Caco-2 (cell line): ENCODE results near the gene CALML3. TPM values are rescaled to one million over a fixed set of nuclear protein-coding genes. Genes with fewer than 3 reads are reported as not detected.

Experiments
- BruUV-seq: library from RNA; stranded (reverse); fragments of 400-500 nt; replicated peaks from 2 replicates; lab custom pipeline; 2021; lab: Mats Ljungman, UMichigan
- CTCF ChIA-PET: fragments of 300-600 bp; sonication (Branson Sonifier 250); formaldehyde crosslinking; loops from one replicate; lab custom pipeline; 2022; ENCODE audit warnings: antibody characterized with exemption; lab: Charles Lee
- POLR2A ChIA-PET: fragments of 300-600 bp; sonication (Branson Sonifier 250); formaldehyde crosslinking; loops from one replicate; lab custom pipeline; 2022; ENCODE audit warnings: antibody characterized with exemption; lab: Charles Lee
- DNase-seq, 2 experiments: peaks; one replicate each; pipeline versions ENCODE4 v3.0.0 to v3.0.0-alpha.2; 2020 to 2022
- H3K27me3 ChIP-seq: replicated peaks from 2 replicates; pipeline ENCODE4 v1.6.0; 2011; ENCODE audit warnings: low read length; ENCODE audit not compliant: control insufficient read depth, insufficient read depth
- H3K36me3 ChIP-seq: 2 replicates; pipeline ENCODE4 v1.5.1; 2011; ENCODE audit warnings: low read length; ENCODE audit not compliant: control insufficient read depth, insufficient read depth
- H3K4me1 ChIP-seq: fragments of 250-450 bp; sonication (Bioruptor Pico); 2 replicates; pipeline ENCODE4 v1.5.1; 2020; ENCODE audit warnings: mild to moderate bottlenecking
- H3K4me3 ChIP-seq: 2 replicates; pipeline ENCODE4 v1.5.1; 2011; ENCODE audit warnings: low read depth, mild to moderate bottlenecking, control low read depth, low read length
- H3K9me3 ChIP-seq: fragments of 250-450 bp; sonication (Bioruptor Pico); 2 replicates; pipeline ENCODE4 v1.5.1; 2020; ENCODE audit warnings: mild to moderate bottlenecking, moderate library complexity
- H3K27ac Mint-ChIP-seq: one replicate; pipeline ENCODE4 v1.8.0; 2022; ENCODE audit warnings: mixed read lengths; ENCODE audit not compliant: unreplicated experiment
- H3K27me3 Mint-ChIP-seq: one replicate; pipeline ENCODE4 v1.8.0; 2022; ENCODE audit warnings: mixed read lengths; ENCODE audit not compliant: insufficient read depth, unreplicated experiment
- H3K36me3 Mint-ChIP-seq: one replicate; pipeline ENCODE4 v1.8.0; 2022; ENCODE audit warnings: mild to moderate bottlenecking, mixed read lengths; ENCODE audit not compliant: insufficient read depth, unreplicated experiment
- H3K4me1 Mint-ChIP-seq: one replicate; pipeline ENCODE4 v1.8.0; 2022; ENCODE audit warnings: low read depth, mixed read lengths; ENCODE audit not compliant: unreplicated experiment
- H3K4me3 Mint-ChIP-seq: one replicate; pipeline ENCODE4 v1.8.0; 2022; ENCODE audit warnings: mild to moderate bottlenecking, moderate library complexity, mixed read lengths; ENCODE audit not compliant: unreplicated experiment
- H3K9me3 Mint-ChIP-seq: one replicate; pipeline ENCODE4 v1.8.0; 2022; ENCODE audit warnings: mixed read lengths; ENCODE audit not compliant: unreplicated experiment
- intact Hi-C: fragments of 100-400 bp; cut with micrococcal nuclease; formaldehyde crosslinking; loops from one replicate; pipeline ENCODE4 v1.10.0; 2022; ENCODE audit not compliant: unreplicated experiment
- total RNA-seq: library from RNA; stranded (reverse); gene quantifications from 2 replicates; pipeline ENCODE4 v1.2.3, GENCODE V29; 2022
- TF ChIP-seq, protein P1 (sequence below), 2 experiments: fragments of 200-600 bp in 1 of 2; IDR thresholded peaks; 1 replicate in 1 of 2; 2 replicates in 1 of 2; pipeline versions ENCODE4 v1.5.1 to v1.8.0; 2011 to 2022; ENCODE audit warnings: antibody characterized with exemption in 1 of 2, control low read depth in 1 of 2, inconsistent platforms in 1 of 2, low read depth in 1 of 2, low read length in 1 of 2, mild to moderate bottlenecking in 1 of 2, moderate library complexity in 1 of 2; ENCODE audit not compliant: insufficient read depth in 1 of 2, severe bottlenecking in 1 of 2, unreplicated experiment in 1 of 2

CALML3 gene
- total RNA-seq, 1 experiment from 2014 or later: 0.18 TPM

DNA sequence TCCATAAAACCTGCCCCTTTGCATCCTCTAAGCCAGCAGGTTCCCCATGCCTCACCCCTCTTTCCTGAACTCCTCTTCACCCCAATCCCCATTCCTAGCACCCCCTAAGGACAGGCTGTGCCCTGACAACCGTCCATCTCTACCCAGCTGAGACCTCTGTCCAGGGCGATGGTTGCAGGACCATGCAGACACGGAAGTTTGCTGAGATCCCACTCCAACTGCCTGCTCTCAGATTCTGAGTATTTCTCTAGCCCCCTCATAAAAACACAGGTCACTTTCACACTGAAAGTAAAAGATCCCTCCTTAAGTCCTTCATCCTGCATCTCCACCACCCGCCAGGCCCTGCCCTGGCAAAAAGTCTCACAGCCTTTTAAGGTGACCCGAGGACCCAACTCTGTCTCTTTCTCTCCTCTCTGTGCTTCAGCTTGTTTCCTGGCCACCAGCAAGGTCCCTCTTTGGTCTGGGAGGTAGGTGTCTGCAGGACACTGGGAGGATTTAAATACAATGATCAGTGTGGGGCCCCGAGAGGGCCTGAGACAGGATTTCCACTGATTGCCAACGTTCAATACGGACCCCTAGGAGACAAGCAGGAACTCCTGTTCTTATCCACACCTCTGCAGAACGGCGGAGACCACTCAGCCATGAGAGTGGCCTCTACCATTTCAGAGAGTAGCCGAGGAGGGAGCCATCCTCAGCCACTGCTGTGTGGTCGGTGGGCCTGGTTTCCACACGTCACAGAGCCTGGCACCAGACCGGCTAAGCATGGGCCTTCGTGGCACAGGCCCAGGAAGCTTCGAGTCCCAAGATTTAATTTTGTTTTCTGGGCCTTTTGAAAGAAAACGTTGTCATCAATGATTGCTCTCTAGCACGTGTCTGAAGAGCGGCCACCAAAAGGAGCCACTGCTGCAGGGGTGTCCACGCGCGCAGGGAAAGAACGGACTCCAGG lies 27.9 kb downstream of the CALML3 start:
- H3K27me3 ChIP-seq: no peaks in the 10 kb centered on the region
- peaks cover 65% of the 10 kb centered on the region for H3K4me1 ChIP-seq
- Mint-ChIP-seq H3K36me3 (no peaks in the 10 kb centered on the region), H3K27ac (peak overlapping the region; percentile 46), H3K9me3 (no peaks in the 10 kb centered on the region), H3K4me1 (peaks cover 28% of the 10 kb centered on the region), H3K27me3 (no peaks in the 10 kb centered on the region), H3K4me3 (no peak overlapping the region)
- H3K36me3 ChIP-seq: no peaks in the 10 kb centered on the region
- DNase-seq: peak in 1 of 2 experiments; percentile 22
- POLR2A ChIA-PET: no interaction called here
- CTCF ChIA-PET: no interaction called here
- no TSS peak for BruUV-seq
- TF ChIP-seq, protein P1, sequence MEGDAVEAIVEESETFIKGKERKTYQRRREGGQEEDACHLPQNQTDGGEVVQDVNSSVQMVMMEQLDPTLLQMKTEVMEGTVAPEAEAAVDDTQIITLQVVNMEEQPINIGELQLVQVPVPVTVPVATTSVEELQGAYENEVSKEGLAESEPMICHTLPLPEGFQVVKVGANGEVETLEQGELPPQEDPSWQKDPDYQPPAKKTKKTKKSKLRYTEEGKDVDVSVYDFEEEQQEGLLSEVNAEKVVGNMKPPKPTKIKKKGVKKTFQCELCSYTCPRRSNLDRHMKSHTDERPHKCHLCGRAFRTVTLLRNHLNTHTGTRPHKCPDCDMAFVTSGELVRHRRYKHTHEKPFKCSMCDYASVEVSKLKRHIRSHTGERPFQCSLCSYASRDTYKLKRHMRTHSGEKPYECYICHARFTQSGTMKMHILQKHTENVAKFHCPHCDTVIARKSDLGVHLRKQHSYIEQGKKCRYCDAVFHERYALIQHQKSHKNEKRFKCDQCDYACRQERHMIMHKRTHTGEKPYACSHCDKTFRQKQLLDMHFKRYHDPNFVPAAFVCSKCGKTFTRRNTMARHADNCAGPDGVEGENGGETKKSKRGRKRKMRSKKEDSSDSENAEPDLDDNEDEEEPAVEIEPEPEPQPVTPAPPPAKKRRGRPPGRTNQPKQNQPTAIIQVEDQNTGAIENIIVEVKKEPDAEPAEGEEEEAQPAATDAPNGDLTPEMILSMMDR (IDR thresholded peaks at IDR 0.05; ENCODE audit: insufficient read depth in 1 of 2, low read depth in 1 of 2, low read length in 1 of 2, severe bottlenecking in 1 of 2, unreplicated experiment in 1 of 2): no peak
- intact Hi-C loops: no loop called here
- no peak overlapping the region for H3K4me3 ChIP-seq
- H3K9me3 ChIP-seq: no peaks in the 10 kb centered on the region

DNA sequence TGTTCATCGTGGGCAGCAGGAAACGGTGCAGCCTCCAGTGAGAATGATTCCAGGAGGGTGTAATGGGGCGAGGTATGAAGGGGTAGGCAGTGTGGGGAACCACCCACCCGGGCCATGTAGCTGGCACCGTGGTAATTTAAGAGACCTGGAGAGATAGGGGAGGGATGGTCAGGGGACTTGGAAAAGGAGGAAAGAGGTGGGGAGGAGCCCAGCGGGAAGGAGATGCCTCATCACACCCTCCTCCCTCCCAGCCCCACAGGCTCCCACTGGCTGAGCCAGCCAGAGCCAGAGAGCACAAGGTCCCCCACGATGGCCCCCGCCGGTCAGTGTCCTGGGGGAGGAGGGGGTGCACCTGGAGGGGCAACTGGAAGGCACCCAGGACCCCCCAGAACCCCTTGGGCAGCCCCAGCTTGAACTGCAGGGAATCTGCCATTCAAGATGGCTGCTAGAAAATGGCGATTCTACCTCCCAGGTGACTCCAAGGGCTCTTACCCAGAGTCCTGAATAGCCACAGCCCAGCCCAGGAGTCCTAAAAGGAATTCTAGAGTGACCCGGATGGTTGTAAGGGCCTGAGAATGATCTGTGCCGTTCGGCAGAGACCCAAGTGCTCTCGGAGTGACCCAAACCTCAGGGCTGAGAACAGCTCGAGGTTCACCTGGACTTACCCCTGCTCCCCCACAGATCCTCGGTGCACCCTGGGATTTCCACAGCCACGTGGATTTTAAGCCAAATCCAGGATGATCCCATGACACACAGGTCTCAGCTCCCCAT lies 28.8 kb downstream of the CALML3 start:
- TF ChIP-seq, protein P1 (IDR thresholded peaks at IDR 0.05; ENCODE audit: insufficient read depth in 1 of 2, low read depth in 1 of 2, low read length in 1 of 2, severe bottlenecking in 1 of 2, unreplicated experiment in 1 of 2): no peak
- H3K27me3 Mint-ChIP-seq: no peaks in the 10 kb centered on the region
- H3K4me3 ChIP-seq: no peak overlapping the region
- H3K27ac Mint-ChIP-seq: no peak overlapping the region
- BruUV-seq: no TSS peak
- intact Hi-C loops: no loop called here
- H3K4me1 Mint-ChIP-seq: peaks cover 28% of the 10 kb centered on the region
- CTCF ChIA-PET: no interaction called here
- POLR2A ChIA-PET: no interaction called here
- H3K9me3 ChIP-seq: no peaks in the 10 kb centered on the region
- peaks cover 58% of the 10 kb centered on the region for H3K4me1 ChIP-seq
- no peaks in the 10 kb centered on the region for H3K36me3 Mint-ChIP-seq
- no peak overlapping the region for H3K4me3 Mint-ChIP-seq
- no peaks in the 10 kb centered on the region for H3K9me3 Mint-ChIP-seq
- no peaks in the 10 kb centered on the region for H3K27me3 ChIP-seq
- no peaks in the 10 kb centered on the region for H3K36me3 ChIP-seq
- peak in 1 of 2 experiments; percentile 30 for DNase-seq

DNA sequence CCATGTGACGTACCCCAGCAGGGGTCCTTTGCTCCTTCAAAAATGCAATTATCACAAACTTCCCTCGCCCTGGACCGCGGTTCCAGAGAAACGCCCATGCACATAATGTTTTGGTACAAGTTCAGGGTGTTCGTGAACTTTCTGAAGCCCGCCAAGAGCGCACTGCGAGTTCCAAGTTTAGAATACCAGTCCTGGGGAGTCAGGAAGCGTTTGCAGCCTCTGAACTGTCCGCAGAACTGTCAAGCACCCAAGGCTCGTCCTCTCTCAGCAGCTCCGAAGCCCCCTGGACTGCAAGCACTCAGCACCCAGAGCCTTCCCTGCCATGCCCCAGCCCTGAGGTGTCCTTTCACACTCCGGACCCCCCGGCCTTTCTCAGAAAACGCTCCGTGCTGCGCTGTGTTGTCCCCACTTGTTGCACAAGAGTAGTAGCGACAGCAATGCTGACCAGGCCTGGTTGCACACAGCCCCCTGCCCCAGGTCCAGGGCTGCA lies 30.3 kb downstream of the CALML3 start:
- CTCF ChIA-PET: no interaction called here
- intact Hi-C loops: no loop called here
- Histone ChIP-seq H3K27me3 (no peaks in the 10 kb centered on the region), H3K4me3 (no peak overlapping the region), H3K4me1 (peaks cover 46% of the 10 kb centered on the region), H3K9me3 (no peaks in the 10 kb centered on the region), H3K36me3 (no peaks in the 10 kb centered on the region)
- Mint-ChIP-seq H3K9me3 (no peaks in the 10 kb centered on the region), H3K36me3 (no peaks in the 10 kb centered on the region), H3K27ac (no peak overlapping the region), H3K27me3 (no peaks in the 10 kb centered on the region), H3K4me3 (no peak overlapping the region), H3K4me1 (peaks cover 31% of the 10 kb centered on the region)
- POLR2A ChIA-PET: interaction anchor here (0.6 kb wide), 1 partner anchor 109 kb away, joined by 3 read pairs; no protein-coding TSS in a partner anchor
- peak in 1 of 2 experiments; percentile 34 for DNase-seq
- BruUV-seq: no TSS peak
- TF ChIP-seq, protein P1 (IDR thresholded peaks at IDR 0.05; ENCODE audit: insufficient read depth in 1 of 2, low read depth in 1 of 2, low read length in 1 of 2, severe bottlenecking in 1 of 2, unreplicated experiment in 1 of 2): no peak
